ENCODE data around the gene IFI44L. TPM values are rescaled to one million over a fixed set of nuclear protein-coding genes. Genes with fewer than 3 reads are reported as not detected.

The IFI44L gene
- polyA plus RNA-seq, 1 donor (not counting 4 experiments of a cell fraction or from before 2014, with no cell fraction given) = 34.8 TPM

DNA sequence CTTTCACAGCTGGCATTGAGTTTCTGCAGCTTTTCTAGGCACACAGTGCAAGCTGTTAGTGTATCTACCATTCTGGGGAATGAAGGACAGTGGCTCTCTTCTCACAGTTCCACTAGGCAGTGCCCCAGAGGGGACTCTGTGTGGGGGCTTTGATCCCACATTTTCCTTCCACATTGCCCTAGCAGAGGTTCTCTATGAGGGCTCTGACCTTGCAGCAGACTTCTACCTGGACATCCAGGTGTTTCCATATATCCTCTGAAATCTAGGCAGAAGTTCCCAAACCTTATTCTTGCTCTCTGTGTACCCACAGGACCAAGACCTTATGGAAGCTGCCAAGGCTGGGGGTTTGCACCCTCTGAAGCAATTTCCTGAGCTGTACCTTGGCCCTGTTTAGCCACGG is 27.0 kb downstream of the IFI44L start:
- Histone ChIP-seq H3K4me1 (ENCODE audit: control insufficient read depth, extremely low read depth, insufficient read depth, low read length) (no peaks in the 10 kb centered on the region), H3K36me3 (ENCODE audit: control insufficient read depth in 2 of 2, extremely low read depth in 1 of 2, insufficient read depth in 2 of 2, low read length in 2 of 2) (no peaks in the 10 kb centered on the region), H3K9me1 (ENCODE audit: control insufficient read depth, extremely low read depth, insufficient read depth, low read length) (no peaks in the 10 kb centered on the region), H3K79me2 (ENCODE audit: control insufficient read depth, insufficient read depth, low read length) (peaks cover 10% of the 10 kb centered on the region), H3K9me3 (ENCODE audit: control insufficient read depth, low read depth, low read length) (no peaks in the 10 kb centered on the region), H3K4me3 (ENCODE audit: control insufficient read depth in 2 of 3, extremely low read depth in 1 of 3, insufficient read depth in 2 of 3, low read depth in 1 of 3, low read length in 3 of 3) (no peak overlapping the region), H3K9ac (ENCODE audit: control insufficient read depth, extremely low read depth, insufficient read depth, low read length) (no peak overlapping the region), H3K4me2 (ENCODE audit: control insufficient read depth, extremely low read depth, insufficient read depth, low read depth, low read length) (no peak overlapping the region), H3K27ac (ENCODE audit: control insufficient read depth, insufficient read depth, low read length) (no peak overlapping the region), H3K27me3 (ENCODE audit: control insufficient read depth, extremely low read depth, insufficient read depth, low read length) (no peaks in the 10 kb centered on the region), H2AFZ (ENCODE audit: control insufficient read depth, low read length) (no peak overlapping the region), H4K20me1 (ENCODE audit: control insufficient read depth, extremely low read depth, insufficient read depth, low read length) (no peaks in the 10 kb centered on the region)
- DNase-seq (ENCODE audit: low read depth, low spot score) (no peak), FAIRE-seq (no peak)
- TF ChIP-seq, protein P1, sequence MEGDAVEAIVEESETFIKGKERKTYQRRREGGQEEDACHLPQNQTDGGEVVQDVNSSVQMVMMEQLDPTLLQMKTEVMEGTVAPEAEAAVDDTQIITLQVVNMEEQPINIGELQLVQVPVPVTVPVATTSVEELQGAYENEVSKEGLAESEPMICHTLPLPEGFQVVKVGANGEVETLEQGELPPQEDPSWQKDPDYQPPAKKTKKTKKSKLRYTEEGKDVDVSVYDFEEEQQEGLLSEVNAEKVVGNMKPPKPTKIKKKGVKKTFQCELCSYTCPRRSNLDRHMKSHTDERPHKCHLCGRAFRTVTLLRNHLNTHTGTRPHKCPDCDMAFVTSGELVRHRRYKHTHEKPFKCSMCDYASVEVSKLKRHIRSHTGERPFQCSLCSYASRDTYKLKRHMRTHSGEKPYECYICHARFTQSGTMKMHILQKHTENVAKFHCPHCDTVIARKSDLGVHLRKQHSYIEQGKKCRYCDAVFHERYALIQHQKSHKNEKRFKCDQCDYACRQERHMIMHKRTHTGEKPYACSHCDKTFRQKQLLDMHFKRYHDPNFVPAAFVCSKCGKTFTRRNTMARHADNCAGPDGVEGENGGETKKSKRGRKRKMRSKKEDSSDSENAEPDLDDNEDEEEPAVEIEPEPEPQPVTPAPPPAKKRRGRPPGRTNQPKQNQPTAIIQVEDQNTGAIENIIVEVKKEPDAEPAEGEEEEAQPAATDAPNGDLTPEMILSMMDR (optimal IDR thresholded peaks at IDR 0.05 in 1 of 3, IDR thresholded peaks at IDR 0.05 in 1 of 3, conservative IDR thresholded peaks at IDR 0.05 in 1 of 3; ENCODE audit: extremely low read depth in 1 of 3, insufficient read depth in 2 of 3, low read length in 3 of 3) = no peak
- TF ChIP-seq EZH2 (IDR thresholded peaks at IDR 0.05; ENCODE audit: low read length) = no peak
- dilution Hi-C loops (cut with MboI; ENCODE audit: extremely low pct_ligation_motif_present, low sequenced_read_pairs) = no loop called here

- Histone ChIP-seq H3K79me2 (ENCODE audit: control insufficient read depth, insufficient read depth, low read length) (peaks cover 10% of the 10 kb centered on the region), H3K4me1 (ENCODE audit: control insufficient read depth, extremely low read depth, insufficient read depth, low read length) (no peaks in the 10 kb centered on the region), H3K27me3 (ENCODE audit: control insufficient read depth, extremely low read depth, insufficient read depth, low read length) (no peaks in the 10 kb centered on the region), H3K9me1 (ENCODE audit: control insufficient read depth, extremely low read depth, insufficient read depth, low read length) (no peaks in the 10 kb centered on the region), H3K9me3 (ENCODE audit: control insufficient read depth, low read depth, low read length) (no peaks in the 10 kb centered on the region), H2AFZ (ENCODE audit: control insufficient read depth, low read length) (peak within 1 kb of the TSS; percentile 81), H3K9ac (ENCODE audit: control insufficient read depth, extremely low read depth, insufficient read depth, low read length) (peak within 1 kb of the TSS; percentile 36), H4K20me1 (ENCODE audit: control insufficient read depth, extremely low read depth, insufficient read depth, low read length) (no peaks in the 10 kb centered on the region), H3K4me3 (ENCODE audit: control insufficient read depth in 2 of 3, extremely low read depth in 1 of 3, insufficient read depth in 2 of 3, low read depth in 1 of 3, low read length in 3 of 3) (peak within 1 kb of the TSS; percentile 19 to 79 (median 42)), H3K36me3 (ENCODE audit: control insufficient read depth in 2 of 2, extremely low read depth in 1 of 2, insufficient read depth in 2 of 2, low read length in 2 of 2) (no peaks in the 10 kb centered on the region), H3K4me2 (ENCODE audit: control insufficient read depth, extremely low read depth, insufficient read depth, low read depth, low read length) (peak within 1 kb of the TSS; percentile 58), H3K27ac (ENCODE audit: control insufficient read depth, insufficient read depth, low read length) (no peak within 1 kb of the TSS)
- peak; percentile 15 for DNase-seq (ENCODE audit: low read depth, low spot score)
- TF ChIP-seq, protein P1 (optimal IDR thresholded peaks at IDR 0.05 in 1 of 3, IDR thresholded peaks at IDR 0.05 in 1 of 3, conservative IDR thresholded peaks at IDR 0.05 in 1 of 3; ENCODE audit: extremely low read depth in 1 of 3, insufficient read depth in 2 of 3, low read length in 3 of 3) = no peak
- no peak for TF ChIP-seq EZH2 (IDR thresholded peaks at IDR 0.05; ENCODE audit: low read length)
- dilution Hi-C loops (cut with MboI; ENCODE audit: extremely low pct_ligation_motif_present, low sequenced_read_pairs) = no loop called here
- FAIRE-seq = no peak
Observed at GRCh38 chr1:78649628-78650027, 29.4 kb downstream of the IFI44L start, which contains the start of gene IFI44. IFI44 (plus strand) TSS chr1:78649831; CDS start chr1:78650196, 365 bp downstream.
